Small intestine (tissue), 7 donors: ENCODE measurements around the gene ATXN10. TPM values are rescaled to one million over a fixed set of nuclear protein-coding genes. Genes with fewer than 3 reads are reported as not detected.
"Not testable (repeated sequence)": the region's sequence is repeated elsewhere in the genome, so short reads cannot be mapped to it uniquely, and the experiment has no call there.

Experiments used
- DNase-seq, 2 donors: peaks; one replicate each; pipeline versions ENCODE4 v3.0.0 to v3.0.0-alpha.2; 2013
- FAIRE-seq: peaks from 2 replicates; lab custom pipeline; 2012; peaks lifted over from hg19 to GRCh38; lab: Jason Lieb, UNC
- H3K27ac ChIP-seq, 3 donors: one replicate each; pipeline ENCODE4 v1.5.1; 2013; ENCODE audit warnings: low read length in 2 of 3, mild to moderate bottlenecking in 2 of 3, control low read depth in 1 of 3, inconsistent platforms in 1 of 3, low read depth in 1 of 3, moderate library complexity in 1 of 3
- H3K27me3 ChIP-seq, 3 donors: one replicate each; pipeline ENCODE4 v1.6.1; 2013; ENCODE audit warnings: low read length in 3 of 3, inconsistent platforms in 1 of 3; ENCODE audit not compliant: control insufficient read depth in 3 of 3, insufficient read depth in 3 of 3
- H3K36me3 ChIP-seq, 3 donors: one replicate each; pipeline ENCODE4 v1.6.1; 2013; ENCODE audit warnings: low read length in 3 of 3, inconsistent platforms in 1 of 3, low read depth in 1 of 3, mild to moderate bottlenecking in 1 of 3, moderate library complexity in 1 of 3; ENCODE audit not compliant: control insufficient read depth in 3 of 3, insufficient read depth in 2 of 3
- H3K4me1 ChIP-seq, 3 donors: one replicate each; pipeline ENCODE4 v1.6.1; 2013; ENCODE audit warnings: low read length in 2 of 3, inconsistent platforms in 1 of 3, low read depth in 1 of 3, mild to moderate bottlenecking in 1 of 3, moderate library complexity in 1 of 3; ENCODE audit not compliant: control insufficient read depth in 3 of 3, insufficient read depth in 2 of 3
- H3K4me3 ChIP-seq, 3 donors: one replicate each; pipeline ENCODE4 v1.5.1; 2013; ENCODE audit warnings: low read length in 3 of 3, control low read depth in 1 of 3, inconsistent platforms in 1 of 3, low read depth in 1 of 3, mild to moderate bottlenecking in 1 of 3, moderate library complexity in 1 of 3
- H3K9me3 ChIP-seq, 2 donors: one replicate each; pipeline ENCODE4 v1.6.1; 2013; ENCODE audit warnings: low read depth in 1 of 2, low read length in 1 of 2; ENCODE audit not compliant: control insufficient read depth in 2 of 2, insufficient read depth in 1 of 2
- WGBS, 3 donors: extraction: QIAGEN DNeasy Blood & Tissue Kit; methylation state at CpG; one replicate each; pipeline ENCODE4 v1.1.7; 2013; 5-methylcytosine and 5-hydroxymethylcytosine counted together
- polyA plus RNA-seq, 4 donors: library from polyadenylated mRNA; stranded (reverse) in 3 of 4; unstranded in 1 of 4; fragments of 200-250 nt in 3 of 4; fragments of 120-200 nt in 1 of 4; gene quantifications; one replicate each; pipeline versions ENCODE4 v1.2.1 to v1.2.3, GENCODE V29; 2013
- donor health status: healthy with polysubstance abuse.
- donor health status: control.
- donor health status: control.
- donor health status: Bipolar disorder and iron deficiency.
- donor health status: healthy.

Gene ATXN10
- polyA plus RNA-seq, 4 donors, result 15.4 to 74.3 (median 39.2) TPM

- Histone ChIP-seq H3K36me3 (peaks cover 3 to 13% (median 4%) of the 10 kb centered on the region in 3 donors), H3K4me1 (no peaks in the 10 kb centered on the region), H3K27me3 (no peaks in the 10 kb centered on the region), H3K4me3 (no peak overlapping the region), H3K9me3 (no peaks in the 10 kb centered on the region), H3K27ac (no peak overlapping the region)
- 87% methylated on average over 2 of the region's 2 CpGs for WGBS, 3 donors
- DNase-seq (no peak), FAIRE-seq (no peak)
These were observed 38.2 kb downstream of the ATXN10 start for GRCh38 chr22:45709866-45710265.

- Histone ChIP-seq H3K36me3 (peaks cover 3 to 16% (median 4%) of the 10 kb centered on the region in 3 donors), H3K27ac (no peak overlapping the region), H3K4me1 (no peaks in the 10 kb centered on the region), H3K27me3 (no peaks in the 10 kb centered on the region), H3K9me3 (no peaks in the 10 kb centered on the region), H3K4me3 (no peak overlapping the region)
- no peak for DNase-seq
- FAIRE-seq, result no peak
- WGBS, 3 donors, result 89 to 95% (median 90%) methylated on average over 3 of the region's 3 CpGs
These were observed 38.8 kb downstream of the ATXN10 start for GRCh38 chr22:45710469-45710868.

GRCh38 chr22:45714390-45714789 is 42.8 kb downstream of the ATXN10 start:
- FAIRE-seq, H3K9me3 ChIP-seq, DNase-seq, H3K4me3 ChIP-seq, H3K27ac ChIP-seq, H3K27me3 ChIP-seq, H3K4me1 ChIP-seq: not testable (repeated sequence)
- 97 to 100% (median 99%) methylated on average over 4 of the region's 4 CpGs for WGBS, 3 donors
- peaks cover 3 to 13% (median 6%) of the 10 kb centered on the region in 3 donors for H3K36me3 ChIP-seq

GRCh38 chr22:45717789-45718188 is 46.2 kb downstream of the ATXN10 start:
- Histone ChIP-seq H3K4me1 (no peaks in the 10 kb centered on the region), H3K27ac (no peak overlapping the region), H3K9me3 (no peaks in the 10 kb centered on the region), H3K36me3 (peaks cover 0 to 17% (median 2%) of the 10 kb centered on the region in 3 donors), H3K27me3 (no peaks in the 10 kb centered on the region), H3K4me3 (no peak overlapping the region)
- DNase-seq (no peak), FAIRE-seq (no peak)
- WGBS, 3 donors, result 91 to 100% (median 100%) methylated on average over 1 of the region's 1 CpG

GRCh38 chr22:45718391-45718790 is 46.8 kb downstream of the ATXN10 start:
- Histone ChIP-seq H3K36me3 (peaks cover 0 to 17% (median 2%) of the 10 kb centered on the region in 3 donors), H3K27ac (no peak overlapping the region), H3K4me3 (no peak overlapping the region), H3K9me3 (no peaks in the 10 kb centered on the region), H3K4me1 (no peaks in the 10 kb centered on the region), H3K27me3 (no peaks in the 10 kb centered on the region)
- FAIRE-seq (no peak), DNase-seq (no peak)
- 93 to 95% (median 94%) methylated on average over 4 of the region's 4 CpGs for WGBS, 3 donors

GRCh38 chr22:45720839-45721378 is 49.3 kb downstream of the ATXN10 start:
- FAIRE-seq, result no peak
- no peak overlapping the region for H3K4me3 ChIP-seq
- peaks cover 0 to 10% (median 2%) of the 10 kb centered on the region in 3 donors for H3K36me3 ChIP-seq
- no peaks in the 10 kb centered on the region for H3K4me1 ChIP-seq
- 92 to 96% (median 96%) methylated on average over 5 of the region's 5 CpGs for WGBS, 3 donors
- DNase-seq, result no peak
- no peak overlapping the region for H3K27ac ChIP-seq
- no peaks in the 10 kb centered on the region for H3K27me3 ChIP-seq
- no peaks in the 10 kb centered on the region for H3K9me3 ChIP-seq

GRCh38 chr22:45722006-45722405 is 50.4 kb downstream of the ATXN10 start:
- H3K27ac ChIP-seq, result no peak overlapping the region
- H3K27me3 ChIP-seq, result no peaks in the 10 kb centered on the region
- no peak overlapping the region for H3K4me3 ChIP-seq
- H3K36me3 ChIP-seq, result peaks cover 0 to 6% (median 2%) of the 10 kb centered on the region in 3 donors
- no peaks in the 10 kb centered on the region for H3K9me3 ChIP-seq
- DNase-seq (no peak), FAIRE-seq (no peak)
- no peaks in the 10 kb centered on the region for H3K4me1 ChIP-seq
- 75 to 80% (median 76%) methylated on average over 2 of the region's 2 CpGs for WGBS, 3 donors

- 84 to 88% (median 85%) methylated on average over 2 of the region's 2 CpGs for WGBS, 3 donors
- DNase-seq, result no peak
These were observed 54.4 kb downstream of the ATXN10 start for GRCh38 chr22:45726081-45726480.

More at GRCh38 chr22:45726081-45726480, 54.4 kb downstream of the ATXN10 start:
- Histone ChIP-seq H3K9me3 (no peaks in the 10 kb centered on the region), H3K36me3 (peaks cover 2 to 13% (median 5%) of the 10 kb centered on the region in 3 donors), H3K4me3 (no peak overlapping the region), H3K4me1 (no peaks in the 10 kb centered on the region), H3K27ac (no peak overlapping the region), H3K27me3 (no peaks in the 10 kb centered on the region)
- FAIRE-seq, result no peak
